ENCODE measurements around the gene KPNA6. TPM values are rescaled to one million over a fixed set of nuclear protein-coding genes. Genes with fewer than 3 reads are reported as not detected.

KPNA6 gene
- total and polyA plus RNA-seq, 9 of the 15 experiments (the other 6 are each of a cell fraction or from before 2014, with no cell fraction given) = 20.1 to 54.6 (median 32.2) TPM

GRCh38 chr1:32200226-32201010 lies 92.6 kb downstream of the KPNA6 start, which contains the start of gene CCDC28B (continued):
- 0 out of 2 replicates have a peak, but pooled peaks have one; percentile 10 for TF ChIP-seq ATF4 (CRISPR knock-in tag; IDR thresholded peaks at IDR 0.05)
- peak; percentile 42; the same call in 1 of the 2 replicates for TF ChIP-seq E2F1 (CRISPR knock-in tag; IDR thresholded peaks at IDR 0.05)
- TF ChIP-seq RNF2 (IDR thresholded peaks at IDR 0.05) = no peak; the same call in 1 of the 2 replicates
- TF ChIP-seq TAL1 (IDR thresholded peaks at IDR 0.05) = no peak
- TF ChIP-seq ZNF133 (CRISPR knock-in tag; IDR thresholded peaks at IDR 0.05) = no peak
- TF ChIP-seq KDM5B (IDR thresholded peaks at IDR 0.05; ENCODE audit: insufficient replicate concordance, low read depth, low read length) = peak; percentile 4
- peak; percentile 44; the same call in 1 of the 2 replicates for TF ChIP-seq HDGF (IDR thresholded peaks at IDR 0.05)
- TF ChIP-seq CTCF (IDR thresholded peaks at IDR 0.05 in 2 of 3, conservative IDR thresholded peaks at IDR 0.05 in 1 of 3; ENCODE audit: insufficient read depth in 2 of 3, low read depth in 1 of 3, low read length in 3 of 3) = no peak
- TF ChIP-seq PHF20 (IDR thresholded peaks at IDR 0.05; ENCODE audit: partially characterized antibody) = no peak
- TF ChIP-seq DNMT1 (IDR thresholded peaks at IDR 0.05) = no peak
- 0 out of 2 replicates have a peak, but pooled peaks have one; percentile 34 for TF ChIP-seq MTA3 (IDR thresholded peaks at IDR 0.05; ENCODE audit: borderline replicate concordance)
- TF ChIP-seq IRF9 (tag; IDR thresholded peaks at IDR 0.05) = no peak
- TF ChIP-seq ARID2 (IDR thresholded peaks at IDR 0.05) = no peak
- TF ChIP-seq ZZZ3 (IDR thresholded peaks at IDR 0.05) = no peak
- no peak for TF ChIP-seq MTA2 (IDR thresholded peaks at IDR 0.05; ENCODE audit: low read depth)
- no peak for TF ChIP-seq ZHX1 (conservative IDR thresholded peaks at IDR 0.05; ENCODE audit: low read length)
- TF ChIP-seq GTF2B (IDR thresholded peaks at IDR 0.05; ENCODE audit: extremely low read depth, insufficient read length) = no peak
- TF ChIP-seq HEY1 (CRISPR knock-in tag; IDR thresholded peaks at IDR 0.05; ENCODE audit: borderline replicate concordance) = no peak
- TF ChIP-seq ZNF224 (CRISPR knock-in tag; IDR thresholded peaks at IDR 0.05) = no peak
- no peak for TF ChIP-seq STAT5B (CRISPR knock-in tag; IDR thresholded peaks at IDR 0.05)
